Measurements from ENCODE around the gene DIO3.

Gene DIO3

DNA sequence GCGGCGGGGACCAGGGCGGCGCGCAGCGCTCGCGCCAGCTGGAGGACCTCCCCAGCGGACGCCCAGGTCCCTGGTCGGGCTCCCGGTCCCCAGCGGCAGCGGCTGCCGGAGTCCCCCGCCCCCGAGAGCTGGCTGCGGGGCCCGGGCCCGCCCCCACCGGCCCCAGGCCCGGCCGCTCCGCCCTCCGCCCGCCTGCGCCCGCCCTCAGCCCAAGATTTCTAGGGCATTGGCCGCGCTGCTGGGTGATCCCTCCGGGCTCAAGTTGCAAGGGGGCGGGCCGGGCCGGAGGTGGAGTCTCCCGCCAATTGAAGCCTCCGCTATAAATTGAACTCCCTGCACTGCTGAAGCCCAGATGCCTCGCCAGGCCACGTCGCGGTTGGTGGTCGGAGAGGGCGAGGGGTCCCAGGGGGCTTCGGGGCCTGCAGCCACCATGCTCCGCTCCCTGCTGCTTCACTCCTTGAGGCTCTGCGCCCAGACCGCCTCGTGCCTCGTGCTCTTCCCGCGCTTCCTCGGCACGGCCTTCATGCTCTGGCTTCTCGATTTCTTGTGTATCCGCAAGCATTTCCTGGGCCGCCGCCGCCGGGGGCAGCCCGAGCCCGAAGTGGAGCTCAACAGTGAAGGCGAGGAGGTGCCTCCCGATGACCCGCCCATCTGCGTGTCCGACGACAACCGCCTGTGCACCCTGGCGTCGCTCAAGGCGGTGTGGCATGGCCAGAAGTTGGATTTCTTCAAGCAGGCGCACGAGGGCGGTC, at the start of gene DIO3:
Gene DIO3, plus strand, starts transcription at position 351 of the 752 bp plus-strand sequence.
- peak; percentile 92 for DNase-seq (ENCODE audit: low spot score)

DNA sequence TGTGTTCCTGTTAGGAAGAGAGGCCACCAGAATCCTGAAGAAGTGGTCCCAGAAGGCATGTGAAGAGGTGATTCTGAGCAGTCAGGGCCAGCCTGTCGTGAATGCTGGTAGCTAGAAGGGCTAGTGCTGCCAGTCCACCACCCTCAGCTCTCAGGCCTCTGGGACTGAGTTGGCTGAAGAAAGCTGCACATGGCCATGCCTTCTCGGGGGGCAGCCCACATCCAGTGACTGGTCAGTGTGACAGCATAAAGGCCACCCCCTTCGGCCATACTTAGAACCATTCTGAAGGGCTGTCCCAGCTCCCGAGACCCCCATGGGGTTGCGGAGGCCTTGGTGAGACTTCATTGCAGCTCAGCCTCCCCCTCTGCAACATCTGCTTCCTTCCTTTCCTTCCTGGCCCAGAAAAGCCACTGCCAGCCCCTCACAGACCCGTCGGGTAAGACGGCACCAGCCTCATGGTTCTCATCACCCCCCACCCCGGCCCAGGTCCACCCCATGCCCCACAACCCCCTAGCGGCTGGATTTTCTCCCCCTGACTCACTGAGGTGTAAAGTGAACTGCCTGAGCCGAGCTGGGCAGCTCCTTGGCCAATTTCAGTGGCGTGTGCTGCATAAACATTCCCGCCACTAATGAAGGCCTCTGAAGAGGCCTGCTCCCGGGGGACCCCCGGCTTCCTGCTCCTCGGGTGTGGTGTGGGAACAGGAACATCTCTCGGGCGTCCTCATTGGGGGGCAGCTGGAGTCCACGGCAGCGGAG, 49.5 kb upstream of the DIO3 start:
- DNase-seq (ENCODE audit: low spot score) = no peak

DNA sequence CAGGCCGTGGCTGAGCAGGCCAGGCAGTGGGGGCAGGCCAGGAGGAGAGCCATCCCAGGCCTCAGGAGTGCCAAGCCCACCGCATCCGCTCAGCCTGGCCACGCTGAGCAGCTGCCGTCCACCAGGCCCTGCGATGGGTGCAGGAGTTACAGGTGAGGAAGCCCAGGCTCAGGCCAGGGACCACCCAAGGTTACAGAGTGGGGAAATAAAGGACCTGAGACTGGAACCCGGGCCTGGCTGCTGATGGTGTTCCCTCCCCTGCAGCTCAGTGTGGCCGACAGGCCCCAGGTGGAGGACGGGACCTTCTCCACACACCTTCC, 49.0 kb upstream of the DIO3 start:
- DNase-seq (ENCODE audit: low spot score) = no peak

DNA sequence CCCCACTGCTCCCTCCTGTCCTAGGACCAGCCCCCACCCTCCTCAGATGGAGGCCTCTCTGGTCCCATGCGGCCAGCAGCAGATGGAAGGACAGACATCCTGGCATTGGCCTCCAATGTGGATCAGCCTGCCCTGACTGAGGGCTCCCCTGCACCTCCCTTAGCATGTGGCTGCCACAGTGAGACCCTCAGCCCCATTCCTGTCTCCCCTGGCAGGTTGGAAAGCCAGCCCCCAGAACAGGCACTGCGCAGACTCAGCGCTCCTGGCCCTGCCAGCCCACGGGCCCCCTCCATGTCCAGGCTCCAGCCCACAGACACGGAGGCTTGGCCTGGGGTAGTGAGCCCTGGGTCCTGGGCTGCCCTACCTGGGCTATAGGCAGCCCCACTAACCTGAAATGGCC, 47.2 kb upstream of the DIO3 start:
- DNase-seq (ENCODE audit: low spot score) = no peak

DNA sequence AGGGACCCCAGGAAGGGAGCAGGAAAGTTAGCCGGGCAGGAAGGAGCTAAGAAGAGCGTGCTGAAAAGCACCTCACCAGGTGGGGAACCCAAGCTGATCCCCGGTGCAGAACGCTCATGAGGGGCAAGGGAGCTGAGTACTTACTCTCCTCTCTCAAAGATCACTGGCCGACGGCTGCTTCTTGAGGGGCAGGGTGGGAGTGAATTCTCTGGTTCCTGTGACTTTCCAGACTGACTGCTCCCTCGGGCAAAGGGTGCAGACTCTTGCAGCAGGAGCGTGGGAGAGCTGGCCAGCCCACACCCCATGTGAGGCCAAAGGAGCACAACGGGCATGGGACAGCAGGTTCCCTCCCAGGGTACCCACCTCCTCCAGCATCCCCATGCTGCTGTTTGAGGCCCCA, 44.9 kb upstream of the DIO3 start:
- no peak for DNase-seq (ENCODE audit: low spot score)

DNA sequence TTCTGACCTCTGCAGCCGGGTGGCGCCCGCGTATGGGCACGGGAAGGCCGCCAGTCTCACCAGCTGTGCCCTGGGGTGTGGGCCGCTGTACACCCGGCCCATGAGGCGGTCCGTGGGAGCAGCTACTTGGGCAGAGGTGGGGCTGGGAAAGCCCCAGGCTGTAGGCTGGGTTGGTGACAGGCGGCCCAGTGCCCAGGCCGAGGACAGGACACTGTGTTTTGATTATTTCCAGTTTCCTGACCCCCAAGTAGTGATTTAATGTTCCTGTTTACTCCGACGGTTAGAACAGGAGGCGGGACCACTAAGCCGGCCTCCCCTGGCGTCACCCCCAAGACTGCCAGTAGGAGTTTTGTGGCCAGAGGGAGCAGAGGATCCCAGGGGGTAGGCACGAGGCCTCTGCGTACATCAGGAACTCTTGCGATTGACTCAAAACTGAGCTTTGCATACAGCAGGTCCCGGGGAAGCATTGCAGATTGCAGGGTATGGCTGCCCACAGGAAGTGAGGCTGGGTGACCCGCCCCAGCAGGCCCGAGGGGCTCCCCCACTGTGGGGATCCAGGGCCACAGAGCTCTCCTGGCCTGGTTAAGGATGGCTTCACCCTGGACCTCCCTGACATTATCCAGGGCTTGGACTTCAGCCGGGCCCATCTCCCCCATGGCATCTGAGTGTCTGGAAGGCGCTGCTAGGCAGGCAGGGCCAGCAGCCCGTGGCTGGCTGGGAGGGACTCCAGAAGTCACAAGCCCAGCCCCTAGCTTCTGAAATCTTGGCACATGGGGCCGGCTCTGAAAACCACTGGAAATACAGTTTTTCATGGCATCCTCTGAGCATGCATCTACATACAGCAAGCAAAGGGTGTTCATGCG, 42.5 kb upstream of the DIO3 start:
- no peak for DNase-seq (ENCODE audit: low spot score)

DNA sequence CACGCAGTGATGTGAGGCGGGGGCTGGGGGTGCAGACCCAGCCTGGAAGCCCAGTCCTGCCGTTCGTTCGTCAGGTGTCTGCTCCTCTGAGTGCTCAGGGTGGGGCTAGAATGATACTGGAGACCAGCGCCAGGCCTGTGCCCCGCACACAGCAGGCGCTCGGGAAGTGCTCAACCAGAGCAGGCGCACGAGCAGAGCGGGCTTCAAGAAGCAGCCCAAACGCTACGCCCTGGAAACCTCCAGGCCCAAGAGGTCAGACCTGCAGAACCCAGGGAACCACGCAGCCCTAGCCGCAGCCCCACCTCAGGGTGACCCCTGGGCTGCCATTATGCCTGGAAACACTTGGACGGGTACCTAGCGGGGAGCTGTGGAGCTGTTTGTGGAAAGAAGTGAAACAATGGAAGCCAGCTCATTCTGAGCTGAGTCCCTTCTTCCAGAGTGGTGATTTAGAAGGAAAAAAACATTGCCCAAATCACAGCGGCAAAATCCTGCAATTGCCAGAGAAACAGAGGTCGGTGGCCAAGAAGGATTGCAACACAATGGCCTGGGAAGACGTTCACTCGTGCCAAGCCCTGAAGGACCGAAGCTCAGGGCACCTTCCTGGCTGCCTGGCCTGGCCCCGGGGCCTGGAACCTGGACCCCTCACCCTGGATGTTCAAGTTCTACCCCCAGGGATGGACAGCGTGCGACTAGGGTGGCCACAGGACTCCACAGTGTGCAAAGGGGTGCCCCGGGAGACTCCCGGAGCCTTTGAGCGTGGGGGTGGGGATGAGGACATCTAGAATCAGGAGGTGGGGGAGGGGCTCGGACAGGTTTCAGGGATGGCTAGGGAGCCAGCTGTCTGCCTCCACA, 40.4 kb upstream of the DIO3 start:
- DNase-seq (ENCODE audit: low spot score) = no peak

DNA sequence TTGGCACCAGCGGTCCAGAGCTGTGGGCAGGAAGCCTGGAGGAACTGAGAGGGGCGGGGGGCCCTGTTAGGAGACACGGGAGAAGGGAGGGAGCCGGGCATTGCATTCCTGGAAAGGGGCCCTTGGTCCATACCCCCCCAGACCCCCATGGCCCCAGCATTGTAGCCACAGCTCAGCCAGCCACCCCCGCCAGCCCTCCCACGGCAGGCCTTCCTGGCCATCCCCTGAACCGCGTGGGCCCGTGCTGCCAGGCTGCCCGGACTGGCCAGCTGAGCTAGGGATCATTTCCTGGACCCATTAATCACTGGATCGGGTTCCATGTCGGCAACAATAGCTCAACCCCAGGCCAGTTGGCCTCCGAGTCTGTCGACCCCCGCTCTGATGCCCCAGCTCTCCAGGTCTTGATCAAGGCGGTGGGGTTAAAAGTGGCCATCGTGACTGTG, 39.8 kb upstream of the DIO3 start:
- no peak for DNase-seq (ENCODE audit: low spot score)

DNA sequence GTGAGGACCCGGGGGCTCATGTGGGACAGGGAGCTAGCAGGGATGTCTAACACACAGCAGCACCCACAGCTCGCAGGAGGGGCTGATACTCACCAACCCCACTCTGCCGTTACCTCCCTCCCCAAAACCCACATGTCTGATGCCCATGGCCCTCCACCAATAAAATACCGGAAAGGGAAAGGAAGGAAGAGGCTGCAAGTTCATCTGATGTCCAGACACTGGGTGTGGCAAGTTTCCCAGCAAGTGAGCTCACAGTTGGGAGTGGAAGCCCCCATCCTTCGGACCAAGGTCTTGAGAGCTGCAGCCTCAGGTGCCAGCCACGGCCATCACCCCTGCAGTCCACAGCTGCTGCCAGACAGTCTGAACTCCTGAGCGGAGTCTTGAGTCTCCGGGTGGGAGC, 39.3 kb upstream of the DIO3 start:
- no peak for DNase-seq (ENCODE audit: low spot score)

DNA sequence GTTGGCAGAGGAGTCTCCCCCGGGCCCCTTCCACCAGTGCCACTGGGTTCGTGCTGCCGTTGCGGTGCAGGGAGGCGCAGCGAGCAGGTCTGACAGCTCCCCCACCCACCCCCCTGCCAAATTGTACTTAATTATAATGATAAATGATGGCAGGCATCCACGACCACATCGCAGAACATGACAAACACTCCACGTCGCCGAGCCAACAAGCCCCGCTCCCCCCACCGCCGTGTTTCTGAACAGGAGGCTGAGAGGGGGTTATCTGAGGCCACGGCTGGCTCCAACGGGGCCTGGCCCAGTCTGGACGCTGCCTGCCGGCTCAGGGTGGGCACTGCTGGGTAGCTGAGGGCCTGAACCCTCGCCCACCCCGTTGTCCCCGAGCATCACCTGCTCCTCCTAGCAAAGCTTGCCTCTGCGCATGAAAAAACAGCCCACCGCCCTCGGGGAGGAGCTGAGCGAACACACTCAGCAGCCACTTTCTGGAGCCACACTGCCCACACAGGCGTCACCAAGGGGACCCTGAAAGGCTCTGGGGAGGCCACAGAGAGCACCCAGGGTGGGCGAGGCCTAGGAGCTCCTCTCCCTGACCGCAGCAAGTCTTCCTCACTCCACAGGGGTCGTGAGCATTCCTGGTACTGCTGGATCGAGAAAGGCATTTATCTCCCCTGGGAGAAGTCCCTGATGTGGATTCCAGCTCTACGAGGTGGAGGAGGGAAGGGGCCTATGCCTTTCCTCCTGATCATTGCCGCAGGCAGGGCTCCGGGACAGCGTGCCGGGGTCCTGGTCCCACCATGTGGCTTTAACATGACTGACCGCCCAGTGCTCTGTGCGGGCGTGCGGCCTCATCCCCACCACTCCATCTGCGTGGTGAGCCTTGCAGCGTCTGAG, 35.4 kb upstream of the DIO3 start:
- DNase-seq (ENCODE audit: low spot score) = no peak

DNA sequence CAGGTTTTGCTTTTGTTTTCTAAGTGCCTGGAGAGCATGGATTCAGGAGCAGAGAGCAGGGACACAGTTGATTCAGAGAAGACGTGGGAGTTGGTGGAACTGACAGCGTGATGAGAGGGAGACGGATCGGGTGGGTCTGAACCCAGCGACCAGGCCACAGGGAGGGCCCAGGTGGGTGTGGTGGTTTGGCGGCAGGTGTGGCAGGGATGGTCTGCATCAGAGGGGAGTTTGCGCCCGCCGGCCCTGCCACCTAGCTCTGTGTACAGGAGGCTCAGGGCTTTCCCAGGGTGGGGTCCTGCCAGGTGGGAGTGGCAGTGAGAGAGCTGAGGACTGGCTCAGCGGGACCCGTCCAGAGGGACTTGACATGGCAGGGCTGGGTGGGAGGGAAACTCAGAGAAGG, 33.3 kb upstream of the DIO3 start:
- DNase-seq (ENCODE audit: low spot score) = no peak

DNA sequence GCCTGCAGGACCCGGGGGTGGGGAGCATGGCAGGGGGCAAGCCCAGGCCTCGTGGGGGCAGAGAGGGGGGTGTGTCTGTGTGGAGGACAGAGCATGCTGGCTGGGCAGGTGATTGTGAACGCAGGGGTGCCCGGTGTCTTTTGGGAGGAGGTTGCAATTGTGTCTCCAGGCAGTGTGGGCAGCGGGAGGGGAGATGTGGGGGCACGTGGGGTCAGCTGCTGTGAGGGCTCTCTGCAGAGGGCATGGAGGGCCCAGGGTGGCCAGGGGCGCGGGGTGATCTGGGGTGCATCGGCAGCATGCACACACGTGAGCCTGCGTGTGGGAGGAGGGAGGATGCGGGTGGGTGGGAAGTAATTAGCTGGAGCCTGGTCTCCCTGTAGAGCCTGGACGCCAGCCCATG, 32.2 kb upstream of the DIO3 start:
- DNase-seq (ENCODE audit: low spot score) = no peak

DNA sequence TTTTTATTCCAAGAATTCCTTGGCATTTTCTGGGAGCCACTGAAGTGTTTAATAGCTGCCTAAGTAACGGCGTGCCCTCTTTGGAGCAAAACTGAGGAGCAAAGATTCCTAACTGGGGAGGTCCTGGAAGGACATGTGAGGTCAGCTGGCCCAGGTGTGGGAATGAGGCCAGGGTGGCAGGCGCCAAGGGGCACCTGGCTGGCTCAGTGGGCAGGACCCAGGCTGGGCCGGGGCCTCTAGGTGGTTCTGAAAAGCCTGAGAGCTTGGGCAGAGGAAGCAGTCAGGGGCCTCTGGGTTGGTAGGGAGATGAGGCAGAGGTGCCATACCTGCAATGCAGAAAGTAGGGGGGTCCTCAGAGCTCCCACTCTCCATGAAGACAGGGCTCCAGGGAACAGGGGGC, 27.1 kb upstream of the DIO3 start:
- DNase-seq (ENCODE audit: low spot score) = no peak

DNA sequence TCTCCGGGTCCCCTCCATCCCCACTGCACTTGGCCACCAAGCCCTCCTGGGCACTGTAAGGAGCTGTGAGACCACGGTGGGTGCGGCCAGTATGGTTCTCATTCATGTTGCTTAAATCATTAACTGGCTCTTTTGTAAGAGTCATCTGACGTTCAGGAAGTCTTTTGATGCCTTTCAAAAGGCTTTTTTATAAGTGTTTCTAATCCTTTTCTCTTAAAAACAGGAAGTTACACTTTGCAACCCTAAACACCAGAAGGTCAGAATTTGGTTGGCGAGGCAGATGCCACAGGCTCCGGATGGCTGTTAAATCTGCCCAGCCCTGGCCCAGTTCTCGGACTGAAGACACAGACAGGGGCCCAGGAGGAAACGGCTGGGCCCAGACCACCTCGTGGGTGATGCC, 26.1 kb upstream of the DIO3 start:
- peak; percentile 47 for DNase-seq (ENCODE audit: low spot score)

DNA sequence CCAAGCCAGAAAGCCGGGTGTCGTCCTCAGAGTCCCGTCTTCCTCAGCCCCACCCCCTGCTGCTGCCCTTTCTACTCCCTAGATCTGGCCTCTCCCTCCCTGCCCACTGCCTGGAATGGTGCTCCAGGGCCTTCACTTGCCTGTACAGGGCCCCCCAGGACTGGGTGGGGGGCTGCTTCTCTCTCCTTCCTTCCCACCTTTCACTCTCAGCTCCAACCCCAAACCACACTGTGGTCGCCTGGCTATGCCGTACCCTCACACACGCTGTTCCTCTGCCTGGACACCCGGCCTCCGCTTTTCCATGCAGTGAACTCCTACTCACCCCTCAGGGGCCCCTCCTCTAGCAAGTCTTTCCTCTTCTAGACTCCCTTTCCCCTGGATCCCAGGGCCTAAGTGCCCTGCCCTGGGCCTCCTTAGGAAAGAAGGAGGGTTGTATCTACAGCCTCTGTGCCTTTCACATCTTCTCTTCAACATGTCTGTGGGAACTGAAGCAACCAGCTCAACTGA, 25.5 kb upstream of the DIO3 start:
- no peak for DNase-seq (ENCODE audit: low spot score)

DNA sequence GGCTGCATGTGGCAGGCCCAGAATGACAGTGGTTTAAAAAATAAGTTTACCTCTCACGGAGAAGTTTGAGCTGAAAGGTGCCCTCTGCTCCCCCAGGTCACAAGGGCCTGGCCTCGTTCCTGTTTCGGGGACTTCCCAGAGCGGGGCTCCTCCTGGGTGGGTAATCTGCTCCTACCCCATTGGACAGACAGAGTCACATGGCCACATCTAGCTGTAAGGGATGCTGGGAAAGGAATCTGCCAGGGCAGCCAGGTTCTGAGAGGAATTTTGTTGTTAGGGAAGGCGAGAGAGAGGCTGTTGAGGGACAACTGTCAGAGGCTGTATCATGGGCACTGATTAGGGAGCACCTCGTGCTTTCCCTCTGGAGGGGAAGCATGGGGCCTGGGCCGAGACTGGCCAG, 24.0 kb upstream of the DIO3 start:
- DNase-seq (ENCODE audit: low spot score) = no peak

DNA sequence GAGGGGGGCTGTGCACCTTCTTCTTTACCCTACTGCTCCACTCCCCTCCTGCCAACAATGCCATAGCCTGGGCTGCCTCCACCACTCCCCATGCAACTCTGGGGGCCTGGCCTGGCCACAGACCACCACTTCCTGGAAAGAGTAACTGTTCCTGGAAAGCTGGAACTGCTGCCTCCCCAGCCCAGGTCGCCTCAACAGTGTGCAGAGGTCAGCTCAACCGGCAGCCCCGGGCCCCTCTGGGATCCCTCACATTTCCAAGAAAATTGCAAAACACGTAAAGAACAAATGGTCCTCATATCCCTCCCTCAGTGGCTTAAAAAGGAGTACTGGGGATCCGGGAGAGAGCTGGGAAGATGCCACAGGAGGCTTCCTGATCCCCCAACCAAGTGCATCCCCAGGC, 22.4 kb upstream of the DIO3 start:
- DNase-seq (ENCODE audit: low spot score) = no peak

DNA sequence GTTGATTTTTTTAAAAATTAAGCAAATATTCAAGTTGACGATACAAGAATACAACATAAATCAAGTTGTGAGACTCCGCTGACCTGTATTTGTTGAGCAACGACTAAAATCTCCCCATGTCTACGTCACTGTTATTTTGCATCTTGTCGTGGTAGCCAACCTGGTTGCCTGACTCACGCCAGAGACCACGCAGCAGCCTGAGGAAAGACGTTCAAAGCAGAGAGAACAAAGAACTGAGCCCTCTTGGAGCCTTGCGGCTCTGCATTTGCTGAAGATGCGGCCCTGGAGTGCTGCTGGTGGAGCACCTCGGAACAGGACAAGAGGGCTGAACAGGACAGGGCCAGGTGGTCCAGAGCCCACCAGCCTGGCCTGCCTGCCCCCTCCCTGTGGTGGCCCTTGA, 21.4 kb upstream of the DIO3 start:
- no peak for DNase-seq (ENCODE audit: low spot score)

DNA sequence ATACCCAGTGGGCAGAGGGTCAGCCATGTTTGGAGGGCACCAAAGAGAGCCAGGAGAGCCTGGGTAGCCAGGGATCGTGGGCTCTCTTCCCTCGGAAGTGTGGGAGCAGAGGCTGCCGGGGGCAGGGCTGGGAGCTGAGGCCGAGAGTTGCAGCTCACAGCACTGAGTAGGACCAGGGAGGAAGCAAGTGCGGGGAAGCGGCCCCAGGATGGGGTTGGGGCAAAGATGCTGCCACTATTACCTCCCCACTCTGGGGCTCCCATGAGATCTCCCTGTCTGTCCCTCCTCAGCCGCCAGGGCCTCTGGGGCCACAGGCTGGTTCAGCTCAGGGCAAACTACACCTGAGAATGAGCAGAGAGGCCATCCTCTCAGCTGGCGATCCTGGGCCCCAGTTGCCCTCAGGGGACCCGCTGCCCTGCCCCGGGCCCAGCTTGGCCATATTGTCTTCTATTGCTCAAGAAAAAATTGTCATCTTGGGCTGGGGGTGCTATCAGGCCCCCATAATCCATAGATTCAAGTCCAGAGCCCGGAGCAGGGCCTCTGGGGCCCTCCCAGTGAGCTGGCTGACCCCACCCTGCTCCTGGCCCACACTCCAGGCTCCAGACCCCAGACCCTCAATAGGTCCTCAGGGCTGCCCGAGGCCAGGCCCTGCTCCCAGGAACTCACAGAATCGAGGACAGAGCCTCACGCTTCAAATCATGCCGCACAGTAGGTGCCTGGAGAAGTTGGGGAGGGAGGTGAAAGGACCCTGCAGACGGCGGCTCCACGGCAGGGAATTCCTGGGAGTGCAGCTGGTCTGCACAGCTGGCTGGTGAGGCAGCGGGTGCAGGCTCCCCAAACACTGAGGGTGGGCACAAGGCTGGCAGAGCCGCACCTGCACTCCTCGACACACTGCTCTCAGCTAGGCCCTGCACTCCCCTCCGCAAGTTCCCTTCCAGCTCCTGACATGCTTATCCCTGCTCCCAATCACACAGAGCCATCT, 20.5 kb upstream of the DIO3 start:
- DNase-seq (ENCODE audit: low spot score) = no peak

DNA sequence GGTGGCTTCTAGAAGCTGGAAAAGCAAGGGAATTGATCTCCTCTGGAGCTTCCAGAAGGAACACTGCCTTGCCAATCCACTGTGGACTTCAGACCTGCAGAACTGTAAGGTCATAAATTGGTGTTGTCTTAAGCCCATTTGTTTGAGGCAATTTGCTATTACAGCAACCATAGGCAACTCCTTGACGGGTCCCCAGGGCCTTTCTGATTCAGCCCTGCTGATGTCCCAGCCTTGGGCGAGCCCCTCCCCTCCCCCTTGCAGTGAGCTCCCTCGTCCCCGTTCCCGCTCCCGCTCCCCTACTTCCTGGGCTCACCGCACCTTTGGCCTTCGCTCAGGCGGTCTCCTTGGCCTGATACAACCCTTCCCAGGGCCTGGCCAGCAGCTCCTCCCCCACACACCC, 18.9 kb upstream of the DIO3 start:
- no peak for DNase-seq (ENCODE audit: low spot score)
